ENCODE results near the gene HMCN2. TPM values are rescaled to one million over a fixed set of nuclear protein-coding genes. Genes with fewer than 3 reads are reported as not detected.

HMCN2 gene
- total and polyA plus RNA-seq, 2 of the 4 experiments (the other 2 are of a cell fraction), result 0.02 TPM; not detected in 1

GRCh38 chr9:130254747-130255630, 10.6 kb upstream of the HMCN2 start:
- H4K8ac ChIP-seq (ENCODE audit: low read depth in 2 of 2, low read length in 2 of 2), result no peak overlapping the region
- no peak overlapping the region for H2BK120ac ChIP-seq (ENCODE audit: low read depth, low read length)
- no peak for TF ChIP-seq BHLHE40 (IDR thresholded peaks at IDR 0.05; ENCODE audit: low read depth, low read length)
- TF ChIP-seq MXI1 (IDR thresholded peaks at IDR 0.05; ENCODE audit: borderline replicate concordance, low read depth, low read length), result no peak
- TF ChIP-seq FOS (IDR thresholded peaks at IDR 0.05; ENCODE audit: low read depth, low read length), result no peak
- no peak for TF ChIP-seq NFE2L2 (IDR thresholded peaks at IDR 0.05; ENCODE audit: low read depth, low read length)
- no peak for TF ChIP-seq CTCF (conservative IDR thresholded peaks at IDR 0.05; ENCODE audit: low read depth, low read length)
- H3K9me3 ChIP-seq (ENCODE audit: control insufficient read depth, insufficient read depth, low read length), result peaks cover 15% of the 10 kb centered on the region
- no TSS peak for BruUV-seq (replicated peaks)
- no peak overlapping the region for H3K4me3 ChIP-seq (ENCODE audit: insufficient read depth, low read depth, low read length)
- no peak overlapping the region for H3K23ac ChIP-seq (ENCODE audit: low read depth, low read length)
- H3K27ac ChIP-seq (ENCODE audit: insufficient read depth, low read length), result no peak overlapping the region
- dilution Hi-C loops (cut with HindIII; ENCODE audit: low sequenced_read_pairs, unreplicated experiment) (no loop called here), intact Hi-C loops (cut with micrococcal nuclease) (no loop called here), in situ Hi-C loops (cut with MboI; ENCODE audit: low sequenced_read_pairs) (no loop called here)
- H3K56ac ChIP-seq (ENCODE audit: extremely low read depth, insufficient read depth, low read length), result no peak overlapping the region
- no peak overlapping the region for H2AFZ ChIP-seq (replicated peaks; ENCODE audit: low read length, poor library complexity)
- no peak overlapping the region for H4K5ac ChIP-seq (ENCODE audit: low read depth, low read length)
- no peak overlapping the region for H3K9ac ChIP-seq (ENCODE audit: low read depth, low read length)
- ATAC-seq (ENCODE audit: low read depth) (no peak), DNase-seq (no peak)
- H4K91ac ChIP-seq (ENCODE audit: insufficient read depth, low read depth, low read length), result no peak overlapping the region
- H3K79me1 ChIP-seq (ENCODE audit: low read depth in 1 of 2, low read length in 2 of 2), result no peaks in the 10 kb centered on the region
- no peak overlapping the region for H2BK15ac ChIP-seq (ENCODE audit: low read depth, low read length)
- H3K18ac ChIP-seq (ENCODE audit: low read depth, low read length), result no peak overlapping the region
- H3K4me2 ChIP-seq (ENCODE audit: low read depth, low read length), result no peak overlapping the region
- POLR2A ChIA-PET (ENCODE audit: unreplicated experiment), result interaction anchor here (0.7 kb wide), 1 partner anchor 26 kb away, joined by 4 read pairs; no protein-coding TSS in a partner anchor
- peaks cover 31% of the 10 kb centered on the region for H3K27me3 ChIP-seq (ENCODE audit: control insufficient read depth, insufficient read depth, low read length)
- H4K20me1 ChIP-seq (ENCODE audit: insufficient read depth, low read length), result no peaks in the 10 kb centered on the region
- CTCF ChIA-PET, result no interaction called here
- no peak overlapping the region for H3K4ac ChIP-seq (ENCODE audit: low read depth, low read length)
- 84% methylated on average over 14 of the region's 23 CpGs; no CpG with 5 or more reads in 1 of the 2 experiments for WGBS, 2 experiments (ENCODE audit: extremely low coverage in 2 of 2, insufficient read length in 1 of 2)
- H2AK9ac ChIP-seq (replicated peaks; ENCODE audit: low read depth, low read length, poor library complexity), result no peak overlapping the region
- no peak overlapping the region for H2BK20ac ChIP-seq (ENCODE audit: low read depth, low read length)
- H3K14ac ChIP-seq (replicated peaks; ENCODE audit: low read depth, low read length), result no peak overlapping the region
- H2BK5ac ChIP-seq (ENCODE audit: low read depth, low read length, poor library complexity, severe bottlenecking), result no peak overlapping the region
- H3K9me1 ChIP-seq (ENCODE audit: insufficient read depth, low read length), result no peaks in the 10 kb centered on the region
- H2AK5ac ChIP-seq (ENCODE audit: low read depth, low read length), result no peak overlapping the region
- no peaks in the 10 kb centered on the region for H3K36me3 ChIP-seq (ENCODE audit: control insufficient read depth, insufficient read depth, low read length)
- no peaks in the 10 kb centered on the region for H3K4me1 ChIP-seq (ENCODE audit: control insufficient read depth, insufficient read depth, low read length)
